COR-L47 (cell line): ENCODE data around the gene CCDC18.
"Not testable (repeated sequence)": the region's sequence is repeated elsewhere in the genome, so short reads cannot be mapped to it uniquely, and the experiment has no call there.

Source experiments
- DNase-seq: peaks from one replicate; lab custom pipeline; 2025; lab: John Stamatoyannopoulos, UW

CCDC18 gene

DNA sequence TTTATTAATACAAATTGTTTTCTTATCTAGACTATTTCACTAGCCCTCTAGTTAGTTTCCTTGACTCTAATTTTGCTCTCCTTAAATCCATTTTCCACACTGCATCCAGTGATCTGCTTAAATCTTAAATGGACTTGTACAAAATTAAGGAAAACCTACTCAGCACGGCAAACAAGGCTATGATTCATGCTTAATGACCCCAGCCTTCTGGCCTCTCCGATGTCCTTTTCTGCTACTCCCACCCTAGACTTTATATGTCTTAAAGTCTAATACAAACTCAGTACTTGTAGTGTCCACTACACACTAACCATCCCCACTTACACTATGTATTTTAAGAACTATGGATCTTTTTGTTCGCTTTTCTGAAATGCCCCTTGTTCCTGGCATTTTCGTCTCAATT, 2.5 kb upstream of the CCDC18 start:
- DNase-seq, result no peak

GRCh38 chr1:93178418-93178817, 2.1 kb upstream of the CCDC18 start:
- DNase-seq, result no peak

DNA sequence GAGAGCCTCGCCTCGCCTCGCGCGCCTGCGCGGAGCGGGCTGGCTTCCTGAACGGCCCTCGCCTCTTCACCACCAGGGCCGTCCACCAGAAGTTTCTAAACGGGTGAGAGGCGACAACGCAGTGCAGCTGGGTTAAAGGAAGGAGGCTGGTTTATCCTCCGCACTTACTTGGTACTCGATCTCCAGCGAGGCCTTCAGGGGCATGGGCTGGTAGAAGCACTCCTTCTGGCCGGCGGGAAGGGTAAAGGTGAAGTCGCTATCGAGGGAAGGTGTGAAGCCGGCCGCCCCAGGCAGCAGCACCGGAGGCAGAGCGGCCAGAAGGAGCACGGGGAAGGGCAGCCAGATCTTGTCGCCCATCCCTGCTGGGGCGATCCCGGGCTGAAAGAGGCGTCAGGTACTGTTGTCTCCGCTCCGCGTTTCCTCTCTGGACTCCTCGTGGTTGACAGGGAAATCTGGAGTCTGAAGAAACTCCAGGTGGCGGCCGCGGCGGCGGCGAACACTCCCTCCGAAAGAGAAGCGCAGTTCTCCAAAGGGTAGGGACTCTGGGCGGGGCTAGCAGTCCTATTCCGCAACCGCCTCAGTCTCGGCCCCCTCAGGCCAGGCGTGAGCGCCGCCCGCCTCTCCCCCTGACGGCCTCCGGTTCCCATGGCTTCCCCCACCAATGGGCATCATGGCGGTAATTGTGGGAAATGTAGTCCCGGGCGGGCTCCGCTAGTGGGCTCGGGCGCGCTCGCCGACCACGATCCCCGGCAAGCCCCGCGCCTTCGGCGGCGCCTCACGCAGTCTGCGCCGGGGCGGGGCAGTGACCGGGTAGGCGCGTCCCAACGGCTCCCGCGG, 420 bp upstream of the CCDC18 start, which contains the start of gene TMED5:
Gene TMED5 (minus strand): TSS at position 528 of the 837 bp plus-strand sequence. CDS start 171 bp downstream, at position 357.
- peak; percentile 98 for DNase-seq

DNA sequence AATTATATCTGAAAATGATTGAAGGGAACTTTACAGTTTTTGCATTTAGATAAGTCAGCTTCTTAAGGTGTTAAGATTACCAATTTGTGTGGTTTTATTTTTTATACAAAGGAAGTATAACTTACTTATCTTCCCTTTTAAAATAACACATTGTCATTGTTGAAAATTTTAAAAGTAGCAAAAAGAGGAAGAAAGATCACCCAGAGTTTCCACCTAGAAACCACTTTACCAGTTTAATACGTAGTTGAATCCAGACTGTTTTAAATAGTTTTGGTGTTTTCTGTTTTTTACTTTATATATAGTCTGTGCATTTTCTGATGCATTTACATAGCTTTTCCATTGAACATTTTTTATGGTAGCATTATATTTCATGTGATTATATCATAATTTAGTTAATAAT, 6.1 kb downstream of the CCDC18 start:
- DNase-seq, result no peak

GRCh38 chr1:93190432-93190831, 9.9 kb downstream of the CCDC18 start:
- DNase-seq, result no peak

DNA sequence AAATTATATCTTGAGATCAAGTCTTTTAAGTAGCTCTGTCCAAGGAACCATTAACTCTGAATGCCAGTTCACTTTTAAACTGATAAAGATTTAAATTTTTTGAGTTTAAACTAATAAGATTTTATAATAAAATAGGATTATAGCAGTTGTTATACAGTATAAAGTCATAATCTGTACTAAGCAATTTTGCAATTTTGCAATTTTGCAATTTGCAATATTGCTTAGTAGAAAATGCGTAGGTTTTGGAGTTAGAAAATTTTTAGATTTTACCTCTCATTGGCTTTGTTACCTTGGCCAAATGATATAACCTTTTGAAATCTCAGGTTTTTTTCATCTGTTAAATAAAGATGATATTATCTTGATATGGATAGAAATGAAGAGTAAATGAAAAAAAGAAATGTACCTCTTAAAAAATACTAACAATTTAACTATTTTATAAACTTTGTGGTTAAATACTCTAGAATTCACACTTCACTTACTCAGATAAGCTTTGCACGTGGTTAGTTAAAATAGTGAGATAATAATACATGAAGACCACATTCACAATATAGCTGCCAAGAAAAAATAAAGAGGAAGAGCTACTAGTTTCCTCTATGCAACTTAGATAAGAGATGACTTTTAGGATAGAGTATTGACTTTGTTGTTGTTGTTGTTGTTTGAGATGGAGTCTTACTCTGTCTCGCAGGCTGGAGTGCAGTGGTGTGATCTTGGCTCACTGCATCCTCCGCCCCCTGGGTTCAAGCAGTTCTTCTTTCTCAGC, 13.9 kb downstream of the CCDC18 start:
- DNase-seq, result no peak

GRCh38 chr1:93196591-93196990, 16.1 kb downstream of the CCDC18 start:
- DNase-seq, result no peak

GRCh38 chr1:93199150-93199549, 18.6 kb downstream of the CCDC18 start:
- DNase-seq, result no peak

- no peak for DNase-seq
These were observed 19.6 kb downstream of the CCDC18 start for GRCh38 chr1:93200086-93200620.

- no peak for DNase-seq
These were observed 20.2 kb downstream of the CCDC18 start for GRCh38 chr1:93200714-93201113.

- DNase-seq, result no peak
These were observed 25.5 kb downstream of the CCDC18 start for GRCh38 chr1:93205892-93206566.

GRCh38 chr1:93206567-93206954, 26.0 kb downstream of the CCDC18 start:
- no peak for DNase-seq

DNA sequence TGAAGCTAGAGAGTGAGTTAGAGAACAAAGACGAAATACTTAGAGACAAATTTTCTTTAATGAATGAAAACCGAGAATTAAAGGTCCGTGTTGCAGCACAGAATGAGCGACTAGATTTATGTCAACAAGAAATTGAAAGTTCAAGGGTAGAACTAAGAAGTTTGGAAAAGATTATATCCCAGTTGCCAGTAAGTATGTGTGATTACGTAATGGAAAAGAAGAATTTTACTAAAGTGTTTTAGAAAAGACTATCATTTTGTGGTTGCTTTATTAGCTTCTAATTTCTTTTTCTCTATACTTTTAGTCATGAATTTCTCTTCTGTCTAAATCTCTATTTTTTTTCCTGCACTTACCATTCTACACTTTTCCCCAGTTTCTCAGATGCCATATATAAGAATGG, 26.7 kb downstream of the CCDC18 start:
- no peak for DNase-seq

- no peak for DNase-seq
These were observed 34.8 kb downstream of the CCDC18 start for GRCh38 chr1:93215322-93215721.

GRCh38 chr1:93219443-93219842, 38.9 kb downstream of the CCDC18 start:
- no peak for DNase-seq

- DNase-seq, result not testable (repeated sequence)
These were observed 40.2 kb downstream of the CCDC18 start for GRCh38 chr1:93220716-93221115.

DNA sequence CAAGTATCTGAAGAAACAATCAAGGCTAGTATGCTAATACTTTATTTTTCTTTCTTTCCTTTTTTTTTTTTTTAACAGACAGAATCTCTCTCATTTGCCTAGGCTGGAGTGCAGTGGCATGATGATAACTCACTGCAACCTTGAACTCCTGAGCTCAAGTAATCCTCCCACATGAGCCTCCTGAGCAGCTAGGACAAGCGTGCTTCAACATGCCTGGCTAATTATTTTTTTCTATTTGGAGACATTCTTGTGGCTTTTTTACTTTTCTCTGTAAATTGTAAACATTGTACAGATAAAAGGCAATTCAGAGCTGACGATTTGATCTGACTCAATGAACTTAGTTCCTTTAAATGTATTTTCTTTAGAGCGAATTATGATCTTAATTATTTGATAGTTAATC, 41.4 kb downstream of the CCDC18 start:
- DNase-seq, result no peak

GRCh38 chr1:93223023-93223675, 42.6 kb downstream of the CCDC18 start:
- no peak for DNase-seq

- DNase-seq, result no peak
These were observed 54.7 kb downstream of the CCDC18 start for GRCh38 chr1:93235261-93235660.

DNA sequence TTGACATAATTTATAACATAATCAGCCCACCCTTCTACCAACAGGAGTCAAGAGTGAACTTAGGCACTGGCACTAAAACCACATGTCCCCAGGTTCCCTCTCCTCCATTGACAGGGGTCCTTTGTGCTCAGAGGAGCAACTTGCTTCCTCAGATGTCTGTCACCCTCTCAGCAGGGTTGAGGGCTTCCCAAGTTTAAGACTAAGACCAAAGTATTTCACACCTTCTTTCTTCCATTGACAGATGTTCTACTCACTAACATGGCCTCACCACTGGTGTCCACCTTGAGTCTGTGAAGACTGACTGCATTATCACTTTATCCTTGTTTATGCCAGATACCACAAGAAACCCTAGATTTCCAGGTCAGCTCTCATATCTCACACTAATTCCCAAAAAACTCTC, 56.5 kb downstream of the CCDC18 start:
- DNase-seq, result no peak

GRCh38 chr1:93238425-93238824, 57.9 kb downstream of the CCDC18 start:
- peak; percentile 12 for DNase-seq

- no peak for DNase-seq
These were observed 59.3 kb downstream of the CCDC18 start for GRCh38 chr1:93239863-93240262.
